H54 (cell line): ENCODE data around the gene RGS3.

Experiments
- DNase-seq: peaks from one replicate; pipeline ENCODE4 v3.0.0; 2011; ENCODE audit warnings: low spot score, mixed read lengths; ENCODE audit not compliant: insufficient read length
- FAIRE-seq: peaks from 3 replicates; lab custom pipeline; 2011; peaks lifted over from hg19 to GRCh38; lab: Jason Lieb, UNC
- POLR2A ChIP-seq: IDR thresholded peaks from 2 replicates; pipeline ENCODE4 v1.6.1; 2011; ENCODE audit warnings: low read depth, mild to moderate bottlenecking, low read length

The RGS3 gene

DNA sequence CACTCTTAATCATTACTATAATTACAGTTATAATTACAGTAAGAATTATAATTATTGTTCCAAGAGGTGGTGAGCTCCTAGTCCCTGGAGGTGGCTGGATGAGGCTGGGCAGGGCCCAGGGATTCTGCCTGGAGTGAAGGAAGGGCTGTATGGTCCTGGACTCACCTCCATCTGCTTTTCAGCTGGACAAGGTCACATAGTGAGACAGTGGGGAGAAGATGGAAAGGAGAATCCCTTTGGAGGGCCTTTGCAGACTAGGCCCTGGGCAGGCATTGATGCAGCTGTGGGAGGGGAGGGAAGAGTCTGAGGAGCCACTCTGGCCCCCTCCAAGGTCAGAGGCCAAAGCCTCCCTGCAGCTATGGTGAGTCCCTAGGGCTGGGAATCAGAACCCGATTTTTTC lies 125.4 kb downstream of the RGS3 start:
- TF ChIP-seq POLR2A = no peak
- no peak for FAIRE-seq
- no peak for DNase-seq

DNA sequence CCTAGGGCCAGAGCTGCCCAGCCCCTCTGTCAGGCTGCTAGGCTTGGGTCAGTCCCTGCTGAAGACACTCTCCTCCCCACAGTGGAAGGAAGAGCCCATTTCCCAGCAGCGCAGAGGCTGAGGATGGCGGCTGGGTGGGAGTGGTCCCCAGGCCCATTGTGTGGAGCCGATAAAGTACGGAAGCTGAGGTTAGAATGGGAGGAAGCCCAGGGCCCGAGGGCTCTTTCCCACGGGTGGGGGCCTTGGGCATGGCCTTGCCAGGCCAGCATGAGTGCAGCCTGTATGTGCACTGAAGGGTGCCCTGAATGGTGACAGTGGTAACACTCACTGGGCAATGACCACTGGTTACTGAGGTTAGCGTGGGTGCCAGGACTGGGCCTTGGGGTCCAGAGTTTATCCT lies 125.9 kb downstream of the RGS3 start:
- FAIRE-seq = no peak
- TF ChIP-seq POLR2A = no peak
- DNase-seq = no peak

DNA sequence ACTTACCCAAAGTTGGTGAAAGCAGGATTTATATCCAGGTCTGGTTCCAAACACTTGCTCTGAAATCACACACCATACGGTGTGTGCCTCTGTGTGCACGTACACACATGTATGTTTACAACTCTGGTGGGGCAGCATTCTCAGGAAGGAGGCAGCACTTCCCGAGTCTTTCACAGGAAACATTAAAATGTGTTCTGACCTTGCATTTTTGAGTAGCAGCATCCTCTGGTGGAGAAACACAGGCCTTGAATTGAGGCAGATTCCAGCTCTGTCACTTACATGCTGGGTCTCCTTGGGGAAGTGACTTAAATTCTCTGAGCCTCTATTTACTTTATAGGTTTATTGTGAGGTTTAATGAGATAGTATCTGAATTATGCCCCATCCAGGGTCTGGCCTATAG lies 126.4 kb downstream of the RGS3 start:
- no peak for DNase-seq
- no peak for TF ChIP-seq POLR2A
- peak; percentile 55 for FAIRE-seq

DNA sequence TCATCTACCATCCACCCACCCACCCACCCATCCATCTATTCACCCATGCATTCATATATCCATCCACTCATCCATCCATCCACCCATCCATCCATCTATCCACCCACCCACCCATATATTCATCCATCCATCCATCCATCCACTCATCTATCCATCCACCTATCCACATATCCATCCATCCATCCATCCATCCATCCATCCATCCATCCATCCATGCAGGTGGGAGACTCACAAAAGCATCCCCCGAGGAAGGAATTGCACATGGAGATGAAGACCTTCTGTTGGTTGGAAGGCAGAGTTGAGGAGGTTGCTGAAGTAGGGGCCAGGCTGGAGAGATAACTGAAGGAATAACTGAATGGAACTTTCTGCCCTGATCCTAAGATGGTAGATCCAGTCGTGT lies 126.9 kb downstream of the RGS3 start:
- TF ChIP-seq POLR2A = no peak
- no peak for FAIRE-seq

DNA sequence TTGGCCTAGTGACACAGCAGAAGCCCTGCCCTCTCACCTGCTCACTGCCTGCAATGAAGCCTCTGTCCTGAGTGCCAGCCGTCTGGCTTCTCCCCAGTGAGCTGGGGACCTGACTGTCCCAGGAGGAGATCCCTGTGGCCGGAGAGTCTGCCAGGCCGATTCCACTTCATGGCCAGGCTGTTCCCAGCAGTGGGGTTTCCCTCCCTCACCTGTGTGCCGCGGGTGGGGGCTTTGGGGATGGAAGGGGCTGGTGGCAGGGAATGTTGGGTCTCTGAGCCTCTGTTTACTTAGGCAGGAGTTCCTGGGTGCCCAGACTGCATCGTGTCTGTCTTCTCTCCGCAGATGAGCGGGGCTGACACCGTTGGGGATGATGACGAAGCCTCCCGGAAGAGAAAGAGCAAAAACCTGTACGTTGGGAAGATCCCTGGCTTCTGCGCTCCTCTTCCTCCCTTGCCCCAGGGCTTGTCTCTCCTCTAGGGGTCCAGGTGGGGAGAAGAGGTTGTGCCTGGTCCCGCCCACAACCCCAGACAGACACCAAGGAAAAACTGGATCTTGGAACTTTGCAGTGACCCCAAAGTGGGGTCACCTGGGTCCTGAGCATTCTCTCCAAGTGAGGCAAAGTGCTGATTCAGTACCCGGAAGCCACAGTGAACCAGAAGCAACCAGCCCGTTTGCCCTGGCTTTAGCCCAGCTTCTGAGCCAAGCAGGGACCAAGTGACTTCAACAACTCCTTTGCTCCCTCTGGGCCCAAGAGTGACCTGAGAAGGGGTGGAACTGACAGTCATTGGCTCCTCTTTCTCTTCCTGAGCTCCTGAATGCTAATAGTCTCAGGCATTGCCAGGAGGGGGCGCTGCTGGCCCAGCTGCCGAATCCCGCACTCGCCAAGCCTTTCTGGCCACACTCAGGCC lies 127.7 kb downstream of the RGS3 start:
- FAIRE-seq (peak; percentile 55), DNase-seq (peak; percentile 66)

More for the DNA sequence above, 126.9 kb downstream of the RGS3 start:
- DNase-seq = no peak

DNA sequence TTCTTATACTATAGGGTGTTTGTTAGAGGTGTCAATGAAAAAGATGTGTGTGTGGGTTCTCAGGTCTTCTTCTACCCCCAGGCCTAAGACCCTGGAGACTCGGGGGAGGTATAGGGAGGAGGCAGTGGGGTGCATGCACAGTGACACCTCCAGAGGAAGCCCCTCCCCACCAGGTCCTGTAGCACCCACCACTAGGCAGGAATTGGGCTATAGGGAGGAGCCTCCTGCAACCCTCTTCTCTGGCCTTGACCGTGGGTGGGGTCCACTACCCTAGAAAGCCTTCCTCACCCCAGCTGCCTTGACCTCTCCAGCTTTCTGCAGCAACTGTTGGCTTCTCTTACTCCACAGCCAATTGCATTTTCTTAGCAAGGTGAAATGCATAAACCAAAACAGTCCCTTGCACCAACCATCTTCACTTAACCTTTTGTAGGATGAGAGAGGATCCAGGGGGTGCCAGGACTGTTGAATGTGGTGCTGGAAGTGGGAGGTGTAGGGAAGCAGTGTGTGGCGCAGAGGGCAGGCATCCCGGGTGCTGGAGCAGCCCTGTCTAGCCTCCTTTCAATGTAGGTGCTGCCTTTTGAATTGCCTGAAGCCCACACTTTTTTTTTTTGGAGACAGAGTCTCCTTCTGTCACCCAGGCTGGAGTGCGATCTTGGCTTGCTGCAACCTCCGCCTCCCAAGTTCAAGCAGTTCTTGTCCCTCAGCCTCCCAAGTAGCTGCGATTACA lies 128.5 kb downstream of the RGS3 start:
- DNase-seq (no peak), FAIRE-seq (no peak)
- TF ChIP-seq POLR2A = no peak

More for the DNA sequence above, 127.7 kb downstream of the RGS3 start:
- no peak for TF ChIP-seq POLR2A

DNA sequence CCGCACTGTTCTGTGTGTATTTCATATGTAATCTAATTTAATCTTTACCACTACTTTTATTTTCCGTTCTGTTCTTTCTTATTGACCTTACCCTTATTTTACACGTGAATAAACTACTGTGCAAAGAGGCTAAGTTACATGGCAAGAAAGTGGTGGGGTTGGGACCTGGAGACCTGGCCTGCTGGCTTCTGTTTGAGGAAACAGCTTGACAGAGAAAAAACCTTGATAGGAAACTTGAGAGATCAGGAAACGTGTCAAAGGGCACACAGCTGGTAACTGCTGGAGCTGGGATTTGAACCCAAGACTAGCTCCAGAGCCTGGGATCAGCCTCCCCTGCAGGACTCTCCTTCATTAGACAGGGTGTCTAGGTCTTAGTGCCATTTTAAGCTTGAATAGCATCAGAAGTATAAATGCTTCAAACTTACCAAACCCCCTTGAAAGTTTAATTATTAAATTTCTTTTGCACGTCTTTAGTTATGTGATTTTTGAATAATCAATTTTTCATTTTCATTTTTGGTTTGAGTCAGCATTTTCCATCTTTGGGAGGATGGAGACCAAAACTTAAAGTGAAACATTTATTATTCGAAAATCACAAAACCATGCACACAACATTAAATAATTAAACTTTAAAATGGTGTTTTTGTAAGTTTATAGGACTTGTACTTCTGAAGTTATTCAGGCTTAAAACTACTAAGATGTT lies 129.5 kb downstream of the RGS3 start:
- no peak for TF ChIP-seq POLR2A
- FAIRE-seq (no peak), DNase-seq (no peak)

DNA sequence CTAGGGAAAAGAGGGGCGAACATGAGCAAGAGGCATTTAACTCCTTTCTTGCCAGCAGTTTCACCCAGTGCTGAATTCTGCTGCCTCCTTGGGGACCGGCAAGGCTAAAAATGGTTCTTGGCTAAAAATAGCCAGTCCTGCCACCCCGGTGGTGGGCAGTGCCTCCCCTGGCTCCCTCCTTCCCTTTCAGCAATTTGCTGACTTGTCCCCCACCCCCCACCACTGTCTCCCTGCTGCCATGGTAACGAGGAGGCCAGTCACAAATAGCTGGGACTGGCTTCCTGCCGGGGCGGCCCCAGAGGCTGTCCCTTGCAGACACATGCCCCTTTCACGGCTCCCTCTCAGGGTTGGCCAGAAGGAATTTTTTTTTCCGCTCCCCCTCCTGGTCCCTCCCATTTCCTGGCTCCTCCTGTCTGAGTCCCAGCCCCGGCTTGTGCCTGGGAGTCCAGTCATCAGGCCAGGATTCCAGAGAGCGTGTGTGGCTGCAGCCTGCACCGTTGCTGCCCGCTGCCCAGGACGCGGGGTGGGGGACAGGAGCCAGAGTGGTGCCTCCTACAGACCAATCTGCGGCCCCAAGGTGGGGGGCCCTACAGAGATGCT lies 130.3 kb downstream of the RGS3 start:
- DNase-seq = peak; percentile 83
- peak; percentile 89 for FAIRE-seq
- TF ChIP-seq POLR2A = peak; percentile 97

DNA sequence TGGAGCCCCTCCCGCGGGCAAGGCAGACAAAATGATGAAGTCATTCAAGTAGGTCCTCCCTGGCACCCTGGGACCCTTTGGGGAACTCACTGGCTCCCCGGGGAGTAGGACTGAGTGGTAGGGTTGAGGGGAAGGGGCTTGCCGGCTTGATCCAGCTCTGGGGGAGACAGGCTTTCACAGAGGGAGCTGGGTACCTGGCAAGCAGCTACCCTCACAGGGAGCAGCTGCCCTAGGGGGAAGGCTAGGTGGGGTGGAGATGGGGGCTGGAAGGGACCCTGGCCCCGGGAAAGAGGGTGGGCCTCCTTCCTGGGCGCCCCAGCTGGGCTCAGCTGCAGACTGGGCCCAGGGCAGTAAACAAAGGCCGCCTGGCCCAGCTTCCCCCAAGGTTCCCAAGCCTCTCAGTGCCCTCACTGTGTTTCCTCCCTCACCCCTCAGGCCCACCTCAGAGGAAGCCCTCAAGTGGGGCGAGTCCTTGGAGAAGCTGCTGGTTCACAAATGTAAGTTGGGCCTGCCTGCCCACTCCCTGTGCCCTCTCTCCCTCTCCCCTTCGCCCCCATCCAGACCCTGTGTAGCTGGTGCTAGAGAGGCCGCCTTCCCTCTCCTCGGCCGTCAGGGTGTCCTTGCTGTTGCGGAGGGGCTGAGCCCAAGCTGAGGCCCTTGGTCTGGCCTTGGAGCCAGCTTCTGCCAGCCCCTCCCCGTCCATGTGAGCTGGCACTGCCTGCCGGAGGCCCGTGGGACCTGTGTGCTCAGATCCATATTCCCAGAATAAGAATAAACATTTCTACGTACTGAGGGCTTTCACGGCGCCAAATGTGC lies 131.2 kb downstream of the RGS3 start:
- no peak for TF ChIP-seq POLR2A
- DNase-seq (no peak), FAIRE-seq (no peak)

DNA sequence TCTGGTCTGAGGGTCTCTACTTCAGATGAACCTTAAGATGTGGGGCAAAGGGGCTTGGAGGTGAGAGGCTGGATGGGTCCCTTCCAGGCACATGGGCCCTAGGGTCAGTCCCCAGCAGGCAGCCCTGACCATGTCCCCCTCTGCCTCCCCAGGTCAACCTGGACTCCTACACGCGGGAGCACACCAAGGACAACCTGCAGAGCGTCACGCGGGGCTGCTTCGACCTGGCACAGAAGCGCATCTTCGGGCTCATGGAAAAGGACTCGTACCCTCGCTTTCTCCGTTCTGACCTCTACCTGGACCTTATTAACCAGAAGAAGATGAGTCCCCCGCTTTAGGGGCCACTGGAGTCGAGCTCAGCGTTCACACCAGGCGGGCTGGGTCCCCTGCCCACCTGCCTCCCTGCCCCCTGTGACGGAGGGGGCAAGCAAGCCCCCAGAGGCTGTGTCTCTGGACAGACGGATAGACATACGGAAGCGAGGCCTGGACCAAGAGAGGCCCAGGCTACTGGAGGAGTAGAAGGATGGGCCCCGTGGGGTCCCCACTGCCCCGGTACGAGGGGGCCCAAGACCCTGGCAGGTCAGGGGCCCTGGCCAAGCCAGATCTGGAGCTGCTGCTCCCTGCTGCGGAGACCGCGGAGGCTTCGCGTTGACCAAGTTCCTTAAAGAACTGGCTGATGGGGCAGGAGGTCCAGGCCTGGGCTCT lies 133.2 kb downstream of the RGS3 start:
- DNase-seq (no peak), FAIRE-seq (no peak)
- TF ChIP-seq POLR2A = no peak

DNA sequence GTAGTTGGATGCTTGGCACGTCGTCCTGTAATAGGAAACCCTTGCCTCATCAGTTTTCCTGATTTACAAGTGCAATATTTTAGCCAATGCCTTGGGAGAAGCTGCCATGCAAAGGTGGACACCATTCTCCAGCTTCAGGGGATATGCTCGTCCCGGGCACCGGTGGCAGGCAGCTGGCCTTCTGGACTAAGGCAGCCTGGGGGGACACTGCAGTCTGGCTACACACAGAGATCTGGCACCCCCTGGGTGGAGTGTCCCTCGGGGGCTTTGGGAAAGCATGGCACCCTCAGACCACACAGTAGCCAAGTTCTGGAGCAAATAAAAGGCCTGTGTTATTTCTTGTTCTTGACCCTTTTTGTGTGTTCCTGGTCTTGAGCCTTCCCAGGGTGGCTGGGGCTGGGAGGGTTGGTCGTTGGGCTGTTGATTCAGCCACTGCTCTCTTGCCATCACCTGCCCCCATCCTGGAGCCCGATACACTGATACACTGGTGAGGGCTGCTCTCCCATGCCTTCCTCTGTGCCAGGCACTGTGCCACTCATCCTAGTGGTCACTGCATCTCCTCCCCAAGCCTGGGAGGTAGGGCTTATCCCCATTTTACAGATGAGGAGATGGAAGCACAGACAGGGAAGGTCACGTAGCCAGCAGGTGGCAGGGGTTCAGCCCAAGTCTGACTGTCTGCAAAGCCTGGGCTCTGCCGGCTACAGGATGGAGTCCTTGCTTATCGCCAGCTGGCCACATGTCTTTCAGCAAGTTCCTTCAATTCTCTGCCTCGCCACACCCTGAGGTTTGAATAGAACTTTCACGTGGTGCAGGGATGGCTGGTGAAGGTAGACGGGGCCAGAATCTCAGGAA lies 134.1 kb downstream of the RGS3 start:
- DNase-seq = no peak
- TF ChIP-seq POLR2A = no peak
- FAIRE-seq = no peak
